GM12875 (cell line): ENCODE results near the gene PHACTR2.

Experiments used
- H3K4me3 ChIP-seq: one replicate; pipeline ENCODE4 v1.5.1; 2011; ENCODE audit warnings: low read depth, low read length, control low read depth
- CTCF ChIP-seq: IDR thresholded peaks from 2 replicates; pipeline ENCODE4 v1.5.1; 2011; ENCODE audit warnings: low read depth, mild to moderate bottlenecking, control low read depth, inconsistent platforms, low read length, moderate library complexity, borderline replicate concordance; ENCODE audit not compliant: insufficient read depth

Gene PHACTR2

GRCh38 chr6:143688681-143689080, 10.9 kb downstream of the PHACTR2 start:
- no peak overlapping the region for H3K4me3 ChIP-seq
- TF ChIP-seq CTCF = no peak

GRCh38 chr6:143689852-143690251, 12.1 kb downstream of the PHACTR2 start:
- no peak overlapping the region for H3K4me3 ChIP-seq
- TF ChIP-seq CTCF = no peak

GRCh38 chr6:143691155-143691554, 13.4 kb downstream of the PHACTR2 start:
- no peak overlapping the region for H3K4me3 ChIP-seq
- TF ChIP-seq CTCF = no peak

DNA sequence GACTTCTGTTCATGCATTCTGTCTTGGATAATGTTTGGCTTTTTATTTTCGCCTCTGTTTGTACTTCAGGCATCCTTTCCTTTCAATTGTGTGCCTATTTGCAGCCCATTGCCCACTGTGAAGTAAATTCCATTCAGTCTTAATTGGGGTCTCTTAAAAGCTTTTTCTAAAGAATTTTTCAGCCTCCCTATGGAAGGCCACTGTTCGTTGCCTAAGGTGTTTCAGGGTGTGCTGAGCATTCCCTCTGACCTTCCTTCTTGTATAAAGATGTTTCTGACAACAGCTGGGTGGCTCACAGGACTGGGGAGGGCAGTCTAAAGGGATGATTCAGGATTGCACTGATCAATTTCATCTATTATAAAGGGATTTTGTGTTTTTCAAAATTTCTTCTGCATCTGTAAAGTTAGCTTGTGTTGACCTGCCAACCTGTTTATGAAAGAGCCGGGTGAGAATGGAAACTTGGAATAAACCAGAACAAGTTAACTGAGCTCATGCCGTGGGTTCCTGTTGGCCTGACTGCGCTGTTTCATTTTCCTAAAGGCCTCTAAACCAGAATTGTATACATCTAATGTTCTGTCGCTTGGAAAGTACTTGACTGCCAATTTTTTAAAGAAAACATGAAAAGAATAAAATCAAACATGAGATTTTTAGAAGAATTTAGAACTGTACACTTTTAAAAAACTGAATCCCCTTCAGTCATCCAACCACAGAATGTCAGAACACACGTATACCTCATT, 14.3 kb downstream of the PHACTR2 start:
- no peak for TF ChIP-seq CTCF
- no peak overlapping the region for H3K4me3 ChIP-seq

- TF ChIP-seq CTCF = no peak
- no peak overlapping the region for H3K4me3 ChIP-seq
These were observed 14.9 kb downstream of the PHACTR2 start for GRCh38 chr6:143692696-143693095.

GRCh38 chr6:143694013-143694412, 16.2 kb downstream of the PHACTR2 start:
- no peak for TF ChIP-seq CTCF

DNA sequence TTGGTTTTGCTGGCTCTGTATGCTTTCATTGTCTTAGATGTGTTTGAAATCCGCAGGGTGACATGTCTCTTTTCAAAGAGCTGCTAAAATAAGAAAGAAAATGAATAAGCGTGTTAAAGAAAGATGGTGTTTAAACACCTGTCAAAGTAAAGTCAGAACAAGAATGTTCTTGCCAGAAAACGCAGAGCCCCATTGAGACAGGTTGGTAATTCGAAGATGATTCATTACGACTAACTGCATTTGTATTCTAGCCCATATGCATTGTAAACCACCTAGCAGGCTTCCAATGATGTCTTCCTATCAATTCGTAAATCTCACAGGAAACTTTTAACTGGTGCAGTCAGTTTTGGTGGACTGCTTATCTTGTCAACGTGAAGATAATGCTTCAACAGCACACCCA, 16.8 kb downstream of the PHACTR2 start:
- no peak for TF ChIP-seq CTCF

More at GRCh38 chr6:143694013-143694412, 16.2 kb downstream of the PHACTR2 start:
- no peak overlapping the region for H3K4me3 ChIP-seq

More for the DNA sequence above, 16.8 kb downstream of the PHACTR2 start:
- H3K4me3 ChIP-seq = no peak overlapping the region
